NCI-H1417 treated with DMSO at 0.1 percent for 48 hours (cell line): Measurements from ENCODE around the gene NT5C1A.

Source experiments
- DNase-seq: peaks from one replicate; lab custom pipeline; 2025; lab: John Stamatoyannopoulos, UW

The NT5C1A gene

DNA sequence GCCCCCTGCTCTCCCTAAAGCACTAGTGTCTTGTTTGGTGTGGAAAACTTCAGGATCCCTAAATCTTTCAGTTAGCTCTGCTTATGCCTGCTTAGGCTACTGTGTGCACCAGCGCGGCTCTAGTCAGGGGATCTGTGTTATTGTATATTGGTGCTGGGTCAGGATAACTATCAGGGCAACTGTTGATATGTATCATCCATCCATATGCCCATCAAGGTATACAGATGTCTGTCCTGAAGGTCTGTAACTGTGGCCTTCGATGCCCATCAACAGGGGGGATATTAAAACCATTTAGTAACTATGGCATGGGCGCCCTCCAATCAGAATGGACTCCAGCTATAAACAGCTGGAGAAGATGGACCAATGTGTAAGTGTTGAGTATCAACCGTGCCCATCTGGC is 12.4 kb downstream of the NT5C1A start:
- DNase-seq = no peak

DNA sequence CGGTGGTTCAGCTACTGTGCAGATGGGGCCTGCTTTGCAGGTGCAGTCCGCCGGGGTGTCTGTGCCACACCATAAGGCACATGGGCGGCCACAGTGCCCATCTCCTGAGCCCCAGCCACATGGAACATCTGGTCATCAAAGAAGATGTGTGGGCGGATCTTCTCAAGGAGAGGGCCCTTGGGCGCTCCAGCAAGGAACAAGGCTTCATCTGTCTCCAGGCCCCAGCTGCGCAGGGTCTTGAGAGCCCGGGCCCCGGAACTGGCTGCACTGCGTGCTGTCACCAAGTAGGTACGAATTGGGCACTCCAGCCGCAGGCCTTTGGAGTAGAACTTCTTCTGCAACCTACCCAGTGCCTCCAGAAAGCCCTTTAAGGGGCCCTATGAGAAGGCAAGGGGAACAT is 12.8 kb downstream of the NT5C1A start:
- DNase-seq = no peak

DNA sequence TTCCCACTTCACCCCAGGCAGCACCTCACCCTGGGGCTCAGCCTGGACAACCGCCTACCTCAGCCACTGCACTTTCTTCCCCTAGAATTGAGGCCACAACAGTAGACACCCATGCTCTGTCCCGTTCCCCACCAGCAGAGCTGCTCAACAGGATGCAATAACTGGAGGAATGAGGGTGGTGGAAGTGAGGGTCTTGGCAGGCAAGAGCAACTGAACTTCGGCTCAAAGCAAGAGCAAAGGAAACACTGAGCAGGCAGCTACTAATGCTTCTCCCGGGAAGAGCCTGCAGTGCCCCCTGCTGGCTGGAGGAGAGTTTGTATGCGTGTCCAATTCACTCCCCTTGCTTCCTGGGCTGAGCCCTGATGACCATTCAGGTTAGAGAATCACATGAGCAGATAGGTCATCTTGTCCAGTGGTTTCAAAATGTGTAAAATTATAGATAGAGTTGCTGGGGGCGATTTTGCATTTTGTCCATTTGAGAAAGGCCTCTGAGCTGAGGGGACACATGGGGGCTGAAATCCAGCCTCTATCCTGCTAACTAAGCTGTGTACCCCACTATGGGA is 13.9 kb downstream of the NT5C1A start:
- DNase-seq = no peak

DNA sequence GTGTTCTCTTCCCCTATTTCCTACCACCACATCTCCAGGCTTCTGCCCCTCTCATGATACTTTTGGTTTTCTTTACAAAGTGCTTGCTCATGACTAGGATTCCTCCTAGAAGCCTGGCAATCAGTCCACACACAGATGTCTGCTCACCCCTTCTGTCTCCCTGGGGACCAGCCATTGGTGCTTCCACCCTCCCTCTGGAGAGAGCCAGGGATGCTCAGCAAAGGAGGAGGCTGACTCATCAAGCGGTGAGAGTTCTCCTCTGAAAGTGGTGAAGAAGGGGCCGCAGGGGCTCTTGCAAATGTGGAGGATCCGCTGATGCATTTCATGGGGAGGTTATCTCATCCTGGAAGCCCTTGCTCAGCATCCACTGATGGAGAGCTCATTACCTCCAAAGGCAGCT is 14.5 kb downstream of the NT5C1A start:
- DNase-seq = no peak

DNA sequence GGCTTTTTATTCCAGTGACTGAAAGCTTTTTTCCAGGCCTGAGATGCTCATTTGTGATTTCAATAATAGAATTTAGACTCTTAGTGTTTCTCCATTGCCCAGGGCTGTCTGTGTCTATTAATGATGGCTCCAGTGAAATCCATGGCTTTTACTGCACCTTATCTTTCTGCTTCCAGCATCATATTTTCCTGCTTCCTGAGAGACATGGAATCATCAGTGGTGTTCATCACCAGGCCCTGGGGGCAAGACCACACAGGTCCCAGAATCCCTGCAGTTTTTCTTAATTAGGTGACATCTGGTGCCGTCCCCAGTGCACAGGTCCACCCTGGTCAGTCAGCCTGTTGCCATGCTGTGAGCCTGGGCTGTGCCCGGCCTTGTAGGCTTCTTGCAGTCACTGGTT is 15.5 kb downstream of the NT5C1A start:
- no peak for DNase-seq

DNA sequence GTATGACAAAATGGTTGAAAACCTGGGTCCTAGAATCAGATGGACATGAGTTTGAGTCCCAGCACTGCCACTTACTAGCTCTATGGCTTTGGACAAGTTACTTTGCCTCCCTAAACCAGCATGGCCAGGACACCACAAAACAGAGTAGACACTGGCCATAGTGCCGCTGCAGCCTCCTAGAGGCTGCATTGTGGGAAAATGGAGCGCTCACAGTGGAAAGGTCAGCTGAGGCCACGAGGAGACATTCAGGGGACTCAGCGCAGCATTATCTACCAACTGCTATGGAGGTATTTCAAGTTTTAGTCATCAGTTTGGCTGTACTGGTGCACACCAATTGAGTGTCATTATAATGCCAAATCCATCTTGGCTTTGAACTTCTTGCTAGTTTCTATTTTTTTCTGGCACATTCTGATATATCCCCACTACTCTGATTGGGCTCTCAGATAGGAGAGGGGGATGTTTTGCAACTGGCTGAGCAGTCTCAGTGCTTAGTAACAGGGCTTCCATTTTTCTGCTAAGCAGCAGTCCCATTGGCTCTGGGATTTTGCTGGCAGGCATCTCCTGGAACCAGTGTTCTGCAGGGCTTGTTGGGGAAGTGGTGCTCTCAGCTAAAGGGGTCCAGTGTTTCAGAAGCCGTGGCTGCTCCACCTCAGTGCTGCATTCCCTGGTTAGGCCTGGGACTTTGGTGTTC is 16.2 kb downstream of the NT5C1A start:
- no peak for DNase-seq

DNA sequence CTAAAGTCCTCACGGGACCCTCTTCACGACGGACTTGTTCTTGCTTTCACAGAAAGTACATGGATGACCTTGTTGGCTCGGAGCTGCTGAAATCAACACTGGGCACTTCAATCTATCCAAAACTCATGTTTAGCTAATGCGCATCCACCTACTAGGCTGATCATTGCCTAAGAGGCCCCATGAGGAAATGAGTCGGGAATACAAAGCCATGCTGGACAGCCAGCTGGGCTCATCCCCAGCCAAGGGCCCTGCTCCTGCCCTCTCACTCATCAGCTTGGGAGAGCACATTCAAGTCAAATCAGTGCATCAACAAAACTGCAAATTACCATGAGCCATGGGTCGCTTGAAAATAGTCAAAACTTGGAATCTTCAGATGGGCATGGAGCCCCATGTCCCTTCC is 17.6 kb downstream of the NT5C1A start:
- DNase-seq = no peak

DNA sequence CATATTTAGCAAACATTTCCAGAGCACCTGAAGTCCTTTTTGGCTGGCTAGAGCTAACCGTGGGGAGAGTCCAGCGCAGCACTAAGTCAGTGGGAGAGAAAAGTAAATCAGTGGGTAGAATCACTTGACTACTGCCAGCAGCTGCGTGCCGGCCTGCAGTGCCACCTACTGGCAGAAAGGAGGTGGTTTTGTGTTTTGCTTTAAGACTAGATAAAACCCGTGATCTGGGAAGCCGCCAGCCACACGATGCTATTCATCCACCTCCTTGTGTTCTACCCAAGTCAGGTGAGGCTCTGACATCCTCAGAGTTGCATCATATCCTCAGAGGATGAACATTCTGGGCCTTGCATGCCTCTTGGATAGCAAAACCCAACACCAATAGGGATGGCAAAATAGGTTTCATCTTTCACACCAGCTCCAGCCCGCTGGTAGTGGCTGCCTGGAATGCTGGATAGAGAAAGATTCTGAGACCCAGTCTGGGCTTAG is 18.3 kb downstream of the NT5C1A start:
- no peak for DNase-seq

DNA sequence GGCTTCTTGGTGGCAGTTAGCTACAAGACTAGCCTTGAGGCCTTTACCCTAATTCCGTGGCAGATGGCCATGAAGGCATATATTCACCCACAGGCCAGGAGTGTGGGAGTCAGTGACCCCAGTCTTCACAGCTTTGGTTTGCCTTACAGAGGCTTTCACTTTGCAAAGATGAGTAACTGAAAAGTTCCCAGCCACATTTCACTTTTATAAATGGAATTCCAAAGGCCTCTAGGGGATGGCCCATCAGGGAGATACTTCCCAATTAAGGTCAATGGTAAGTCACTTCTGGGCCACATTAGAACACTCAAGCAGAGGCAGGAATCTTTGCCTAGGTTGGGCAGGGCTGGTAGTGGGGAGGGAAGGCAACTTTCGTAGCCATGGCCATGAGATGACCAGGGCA is 19.4 kb downstream of the NT5C1A start:
- DNase-seq = no peak

DNA sequence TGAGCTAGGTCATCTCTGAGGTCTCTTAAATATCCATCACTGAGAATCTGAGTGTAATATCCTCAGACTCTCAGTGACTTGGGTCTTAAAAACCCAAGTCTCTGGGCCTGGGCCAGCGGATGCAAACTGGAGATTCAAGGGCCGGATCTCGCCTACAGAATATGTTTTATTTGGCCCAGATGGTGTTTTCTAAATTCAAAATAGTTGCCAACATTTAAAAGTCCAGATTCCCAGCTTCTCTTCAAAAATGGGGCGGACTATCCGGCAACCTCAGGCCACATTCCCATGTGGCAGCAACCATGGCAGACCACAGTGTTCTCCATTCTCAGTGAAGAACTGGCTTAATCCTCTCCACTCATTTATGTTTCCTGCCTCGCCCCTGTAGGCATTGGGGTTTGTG is 19.8 kb downstream of the NT5C1A start:
- DNase-seq = no peak

DNA sequence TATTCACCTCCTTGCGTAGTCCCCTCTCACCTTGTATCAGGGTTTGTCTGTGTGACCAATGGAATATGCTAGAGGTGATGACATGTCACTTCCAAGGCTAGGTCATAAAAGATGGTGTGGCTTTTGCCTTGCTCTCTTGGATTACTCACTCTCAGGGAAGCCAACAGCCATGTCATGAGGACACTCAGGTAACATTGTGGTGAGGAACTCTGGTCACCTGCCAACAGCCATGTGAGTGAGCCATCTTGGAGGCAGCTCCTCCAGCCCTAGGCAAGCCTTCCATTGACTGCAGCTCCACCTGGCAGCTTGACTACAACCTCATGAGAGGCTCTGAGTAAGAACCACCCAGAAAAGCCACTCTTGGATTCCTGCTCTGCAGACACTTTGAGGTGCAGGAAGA is 21.5 kb downstream of the NT5C1A start:
- DNase-seq = no peak

DNA sequence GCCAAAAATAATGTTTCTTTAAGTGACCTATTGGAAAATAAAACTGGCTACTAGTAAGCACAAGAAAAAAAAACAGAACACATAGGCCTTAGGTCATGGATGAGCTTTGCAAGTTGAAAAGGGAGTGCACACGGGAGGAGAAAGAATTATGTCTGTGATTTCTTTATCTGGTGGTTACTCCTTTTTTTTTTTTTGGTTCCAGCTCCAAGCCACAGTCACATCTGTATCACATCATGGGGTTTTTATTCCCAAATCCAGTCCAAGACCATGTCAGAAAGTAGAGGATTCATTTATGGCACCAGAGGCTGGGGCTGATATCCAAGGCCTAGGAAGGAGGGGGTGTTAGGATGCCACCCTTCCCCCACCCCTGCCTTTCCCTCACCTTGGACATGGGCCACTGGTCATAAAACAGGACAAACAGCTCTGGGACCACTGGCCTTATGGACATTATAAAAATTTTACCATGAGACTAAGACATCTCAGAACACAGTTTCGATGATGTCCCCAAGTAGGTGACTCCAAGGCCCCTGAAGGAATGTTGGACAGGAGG is 22.2 kb downstream of the NT5C1A start:
- no peak for DNase-seq

DNA sequence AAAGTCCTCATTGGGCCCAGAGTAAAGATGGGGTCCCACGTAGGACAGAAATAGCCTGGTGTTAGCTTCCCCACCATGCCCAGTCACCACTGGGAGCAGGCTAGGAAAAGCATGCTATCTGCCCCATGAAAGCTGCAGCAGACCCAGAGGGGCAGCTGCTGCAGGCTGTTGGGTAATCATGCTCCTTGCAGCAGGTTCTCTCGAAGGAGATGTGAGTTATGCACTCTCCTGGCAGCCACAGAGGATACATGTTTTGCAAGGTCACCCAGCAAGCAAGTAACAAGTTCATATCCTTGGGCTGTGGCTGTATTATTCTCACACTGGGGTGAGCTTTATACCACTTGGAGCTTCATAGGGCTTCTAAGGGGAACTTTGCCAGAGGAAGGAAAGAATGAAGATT is 23.4 kb downstream of the NT5C1A start:
- DNase-seq = no peak

DNA sequence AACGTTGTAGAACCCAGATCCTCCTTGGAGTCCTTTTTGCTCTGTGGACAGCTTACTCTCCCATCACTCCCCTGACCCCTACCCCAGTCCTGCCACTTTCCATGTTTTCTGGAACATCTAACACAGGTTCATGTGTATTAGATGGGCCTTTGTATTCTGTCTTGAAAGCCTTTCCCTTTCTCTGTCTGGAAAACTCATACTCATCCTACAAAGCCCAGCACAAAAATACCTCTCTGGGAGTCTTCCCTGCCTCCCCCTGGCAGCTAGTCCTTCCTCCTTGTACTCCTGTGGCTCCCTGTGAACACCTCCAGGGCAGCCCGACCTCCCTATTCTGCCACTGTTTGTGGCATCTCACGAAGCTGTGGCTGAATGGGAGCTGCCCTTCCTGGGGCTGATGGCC is 24.7 kb downstream of the NT5C1A start:
- no peak for DNase-seq

DNA sequence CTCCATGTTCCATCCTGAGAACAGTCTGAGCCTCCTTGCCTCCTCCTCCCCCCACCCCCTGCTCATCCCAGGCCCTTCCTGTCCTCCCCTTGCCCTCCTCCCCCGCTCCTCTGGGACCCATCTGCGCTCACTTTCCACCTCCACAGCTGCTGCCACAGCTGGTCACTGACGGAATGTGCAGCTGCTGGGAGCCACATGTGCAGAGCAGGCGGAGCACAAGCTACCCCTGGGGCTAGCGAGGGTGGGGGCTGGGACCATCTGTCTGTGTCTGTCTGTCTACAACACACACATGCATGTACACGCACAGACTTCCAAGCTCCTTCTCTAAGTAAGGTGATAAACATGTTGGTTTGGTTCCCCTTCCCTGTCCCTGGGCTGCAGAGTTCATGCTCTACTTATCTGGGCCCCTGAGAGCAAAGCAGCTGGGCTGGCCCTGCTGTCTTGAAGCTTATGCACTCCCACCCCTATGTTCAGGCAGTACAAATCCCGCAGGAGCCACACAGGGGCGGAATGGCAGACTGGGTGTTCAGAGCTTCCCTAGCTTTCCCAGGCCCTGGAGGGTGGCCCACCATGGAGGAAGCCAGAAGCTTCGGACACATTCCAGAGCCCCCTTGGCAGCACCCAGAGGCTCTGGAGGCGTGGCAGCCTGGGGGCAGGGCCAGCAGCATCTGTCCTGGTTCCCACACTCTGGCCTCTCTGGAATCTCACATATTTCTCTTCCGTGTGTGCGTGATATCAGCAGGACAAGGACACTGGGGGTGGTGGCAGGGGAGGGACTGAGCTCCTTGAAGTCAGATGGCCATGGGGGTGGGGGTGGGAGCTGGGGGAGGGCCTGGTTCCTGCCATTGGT is 25.4 kb downstream of the NT5C1A start:
- DNase-seq = no peak

DNA sequence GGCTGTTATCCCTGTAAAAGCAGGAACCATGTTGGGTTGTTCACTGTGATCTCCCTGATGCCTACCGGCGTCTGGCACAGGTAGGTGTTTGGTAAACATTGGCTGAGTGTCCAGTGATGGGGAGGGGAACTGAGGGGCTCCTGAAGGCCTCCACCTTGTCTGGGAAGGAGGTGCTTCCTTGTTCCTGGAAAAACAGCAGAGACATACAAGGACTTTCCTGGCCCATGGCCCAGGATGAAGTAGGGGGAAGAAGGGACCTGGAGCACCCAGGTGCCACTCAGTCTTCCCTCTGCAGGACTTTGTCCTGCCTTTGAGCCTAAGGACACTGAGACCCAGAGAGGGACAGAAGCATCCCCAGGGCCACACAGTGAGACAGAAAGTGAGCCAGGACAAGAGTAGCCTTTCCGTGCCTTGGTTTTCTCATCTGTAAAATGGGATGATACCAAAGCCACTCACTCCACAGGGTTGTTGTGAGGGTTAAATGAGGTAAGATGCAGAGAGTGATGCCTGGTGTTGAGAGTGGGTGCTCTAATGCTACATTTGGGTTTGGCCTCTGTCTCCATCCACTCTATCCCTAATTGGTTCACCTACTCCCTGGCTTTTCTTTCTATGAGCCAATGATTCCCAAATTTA is 26.4 kb downstream of the NT5C1A start:
- DNase-seq = no peak

DNA sequence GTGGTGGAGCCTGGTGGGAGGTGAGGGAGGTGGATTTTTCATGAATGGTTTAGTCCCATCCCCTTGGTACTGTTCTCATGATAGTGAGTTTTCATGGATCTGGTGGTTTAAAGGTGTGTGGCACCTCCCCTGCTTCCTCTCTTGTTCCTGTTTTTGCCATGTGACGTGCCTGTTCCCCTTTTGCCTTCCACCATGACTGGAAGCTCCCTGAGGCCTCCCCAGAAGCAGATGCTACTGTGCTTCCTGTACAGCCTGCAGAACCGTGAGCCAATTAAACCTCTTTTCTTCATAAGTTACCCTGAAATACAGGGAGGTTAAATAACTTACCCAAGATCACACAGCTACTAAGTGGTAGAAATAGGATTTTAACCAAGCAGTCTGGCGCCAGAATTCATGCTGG is 28.2 kb downstream of the NT5C1A start:
- no peak for DNase-seq

DNA sequence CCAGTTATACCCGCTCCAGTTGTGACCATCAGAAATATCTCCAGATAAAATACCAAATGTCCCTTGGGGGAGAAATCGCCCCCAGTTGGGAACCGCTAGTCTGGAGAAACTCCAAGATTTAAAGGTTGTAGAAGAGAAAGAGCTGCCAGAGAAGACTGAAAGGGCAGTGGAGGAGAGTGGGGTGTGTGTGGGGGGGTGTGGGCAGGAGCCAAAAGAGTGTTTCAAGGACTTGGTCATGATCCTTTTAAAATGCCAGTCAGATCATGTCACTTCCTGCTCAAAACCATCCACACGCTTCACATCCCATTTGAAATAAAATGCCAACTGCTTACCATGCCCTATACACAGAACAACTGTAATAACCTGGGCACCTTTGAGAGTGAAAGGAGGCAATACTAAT is 29.1 kb downstream of the NT5C1A start:
- no peak for DNase-seq

DNA sequence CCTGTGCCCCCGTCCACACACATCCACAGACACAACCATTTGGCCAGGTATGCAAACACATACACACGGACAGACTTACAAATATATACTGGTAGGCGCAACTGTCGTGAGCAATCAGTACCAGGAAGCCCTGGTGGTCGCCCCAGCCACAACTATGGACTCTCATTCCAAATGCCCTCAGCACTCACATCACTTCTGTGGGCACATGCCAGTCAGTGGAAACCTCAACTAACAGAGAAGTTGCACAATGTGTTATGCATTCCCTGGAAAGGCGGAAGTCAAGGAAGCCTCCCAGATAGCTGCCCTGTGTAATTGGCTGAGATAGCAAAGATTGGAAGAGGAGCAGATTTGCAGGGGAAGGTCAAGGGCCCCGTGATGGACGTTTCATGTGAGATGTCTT is 31.0 kb downstream of the NT5C1A start:
- no peak for DNase-seq

DNA sequence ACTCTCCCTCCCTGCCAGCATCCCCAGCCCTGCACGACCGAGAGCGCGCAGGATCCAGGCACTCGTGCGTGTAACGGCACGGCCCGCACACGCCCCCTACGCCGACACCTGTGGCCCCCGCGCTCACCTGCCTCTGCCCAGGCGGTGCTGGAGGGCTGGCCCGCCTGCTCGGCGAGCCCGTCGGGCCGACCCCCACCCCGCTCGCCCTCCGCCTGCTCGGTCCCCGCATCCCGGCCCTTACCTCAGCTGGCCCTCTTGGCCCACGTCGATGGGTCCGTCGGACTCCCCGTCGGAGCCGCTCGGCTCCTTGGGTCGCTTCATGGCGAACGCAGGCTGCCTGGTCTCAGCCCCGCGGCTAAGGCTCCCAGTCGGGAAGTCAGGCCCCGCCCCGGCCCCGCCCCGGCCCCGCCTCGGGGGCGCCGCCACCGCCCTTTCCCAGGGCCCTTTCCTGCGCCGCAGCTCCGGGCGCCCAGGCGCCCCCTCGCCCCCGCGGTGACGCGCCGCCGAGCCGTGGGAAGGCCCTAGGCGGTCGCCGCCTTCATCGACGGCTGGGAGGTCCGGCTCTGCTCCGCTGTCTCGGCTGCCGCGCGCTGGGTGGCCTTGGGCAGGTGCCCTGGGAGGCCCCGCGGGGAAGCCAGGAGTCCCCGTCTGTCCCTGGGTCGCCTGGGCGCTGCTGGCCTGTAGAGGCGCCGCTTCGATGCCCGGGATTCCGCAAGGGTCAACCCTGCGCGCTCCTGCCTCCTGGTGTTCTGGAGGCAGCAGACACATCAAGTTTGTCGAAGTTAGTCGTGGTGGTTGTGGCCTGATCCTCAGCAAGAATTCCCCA is 32.4 kb downstream of the NT5C1A start, which contains the start of gene HEYL:
TSS of gene HEYL (minus strand) at position 339 of the 826 bp plus-strand sequence. CDS start at position 321, 18 bp downstream.
- no peak for DNase-seq

DNA sequence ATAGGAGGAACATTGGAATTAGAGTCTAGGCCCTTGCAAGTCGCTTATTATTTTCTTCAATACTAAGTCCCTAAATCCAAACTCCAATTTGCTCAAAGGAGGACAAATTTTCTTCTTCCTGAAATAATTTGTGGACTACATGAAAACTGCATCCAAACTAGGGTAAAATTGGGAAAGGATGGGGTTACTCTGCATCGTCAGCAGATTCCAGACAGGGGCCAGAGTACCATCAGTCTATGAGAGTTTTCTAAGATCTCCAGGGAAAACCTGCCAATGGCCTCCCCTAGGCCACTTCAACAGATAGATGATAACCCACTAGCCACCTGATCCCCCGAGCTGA is 33.0 kb downstream of the NT5C1A start:
- DNase-seq = no peak

DNA sequence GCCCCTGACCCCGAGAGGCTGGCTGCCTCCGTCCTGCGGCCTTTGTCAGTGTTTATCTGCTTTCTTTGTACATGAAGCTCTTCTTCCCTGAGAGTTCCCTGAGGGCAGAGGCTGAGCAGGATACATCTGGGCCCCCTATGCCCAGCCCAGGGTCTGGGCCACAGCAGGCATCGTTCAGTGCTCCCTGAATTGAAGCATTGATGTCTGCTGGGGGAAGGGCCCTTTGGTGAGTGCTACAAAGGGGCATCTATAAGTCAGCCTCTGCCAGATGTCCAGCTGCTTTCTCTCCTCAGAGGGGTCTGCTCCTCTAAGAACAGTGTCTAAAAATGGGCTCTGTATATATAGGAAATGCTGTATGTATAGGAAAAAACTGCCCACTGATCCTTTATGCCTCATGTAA is 34.5 kb downstream of the NT5C1A start:
- DNase-seq = no peak
